HG02852 (cell line): ENCODE data around the gene FLT3.
A peak's percentile ranks its signal among the peaks of the same experiment; 100 is the strongest.
"Not testable (repeated sequence)": the region's sequence is repeated elsewhere in the genome, so short reads cannot be mapped to it uniquely, and the experiment has no call there.

Source experiments
- ATAC-seq: cut with Tn5 transposase; IDR thresholded peaks from one replicate; pipeline ENCODE4 v1.9.1; 2021; ENCODE audit warnings: mild to moderate bottlenecking, moderate library complexity; ENCODE audit not compliant: unreplicated experiment

The FLT3 gene

DNA sequence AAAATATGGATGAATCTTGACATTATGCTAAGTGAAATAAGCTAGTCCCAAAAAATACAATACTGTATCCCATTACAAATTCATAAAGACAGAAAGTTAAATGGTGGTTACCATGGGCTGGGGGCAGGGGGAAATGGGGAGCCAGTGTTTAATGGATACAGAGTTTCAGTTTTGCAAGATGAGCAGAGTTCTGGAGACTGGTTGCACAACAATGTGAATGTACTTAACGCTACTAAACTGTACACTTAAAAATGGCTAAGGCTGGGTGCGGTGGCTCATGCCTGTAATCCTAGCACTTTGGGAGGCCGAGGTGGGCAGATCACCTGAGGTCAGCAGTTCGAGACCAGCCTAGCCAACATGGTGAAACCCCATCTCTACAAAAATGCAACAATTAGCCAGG is 1.5 kb upstream of the FLT3 start:
- ATAC-seq = not testable (repeated sequence)

GRCh38 chr13:28099396-28100149 is 803 bp downstream of the FLT3 start:
- ATAC-seq = no peak

- no peak for ATAC-seq
These were observed 2.9 kb downstream of the FLT3 start for GRCh38 chr13:28097503-28097902.

DNA sequence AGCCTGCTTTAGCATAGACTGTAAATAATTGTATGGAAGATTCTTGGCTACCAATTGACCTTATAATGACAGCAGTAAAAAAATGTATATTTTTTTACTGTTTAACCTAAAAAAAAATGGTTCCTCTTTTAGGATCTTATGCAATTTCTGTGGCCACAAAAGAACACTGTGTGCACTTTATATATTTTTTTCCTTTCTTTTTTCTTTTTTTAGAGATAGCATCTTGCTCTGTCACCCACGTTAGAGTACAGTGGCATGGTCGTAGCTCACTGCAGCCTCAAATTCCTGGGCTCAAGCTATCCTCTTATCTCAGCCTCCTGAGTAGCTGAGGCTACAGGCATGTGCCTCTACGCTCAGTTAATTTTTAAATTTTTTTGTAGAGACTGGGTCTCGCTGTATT is 6.1 kb downstream of the FLT3 start:
- no peak for ATAC-seq

GRCh38 chr13:28093881-28094280 is 6.5 kb downstream of the FLT3 start:
- no peak for ATAC-seq

DNA sequence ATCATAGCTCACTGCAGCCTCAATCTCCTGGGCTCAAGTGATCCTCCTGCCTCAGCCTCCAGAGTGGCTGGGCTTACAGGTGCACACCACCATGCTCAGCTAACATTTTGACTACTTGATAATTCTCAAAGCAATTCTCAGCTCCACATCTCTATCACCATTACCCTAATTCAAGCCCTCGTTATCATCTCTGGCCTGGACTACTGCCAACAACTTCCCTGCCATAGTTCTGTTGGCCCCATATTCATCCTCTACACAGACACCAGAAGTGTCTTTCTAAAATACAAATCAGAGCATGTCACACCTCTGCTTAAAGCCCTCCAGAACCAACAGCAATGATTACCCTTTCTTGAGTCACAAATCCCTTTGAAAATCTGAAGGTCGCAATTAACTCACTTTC is 7.9 kb downstream of the FLT3 start:
- ATAC-seq = no peak

GRCh38 chr13:28089065-28089464 is 11.3 kb downstream of the FLT3 start:
- no peak for ATAC-seq

DNA sequence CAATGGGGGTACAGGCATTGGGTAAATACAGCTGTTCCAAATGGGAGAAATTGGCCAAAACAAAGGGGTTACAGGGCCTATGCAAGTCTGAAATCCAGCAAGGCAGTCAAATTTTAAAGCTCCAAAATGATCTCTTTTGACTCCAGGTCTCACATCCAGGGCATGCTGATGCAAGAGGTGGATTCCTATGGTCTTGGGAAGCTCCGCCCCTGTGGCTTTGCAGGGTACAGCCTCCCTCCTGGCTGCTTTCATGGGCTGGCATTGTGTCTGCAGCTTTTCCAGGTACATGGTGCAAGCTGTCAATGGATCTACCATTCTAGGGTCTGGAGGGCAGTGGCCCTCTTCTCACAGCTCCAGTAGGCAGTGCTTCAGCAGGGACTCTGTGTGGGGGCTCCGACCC is 22.6 kb downstream of the FLT3 start:
- ATAC-seq = not testable (repeated sequence)

GRCh38 chr13:28077231-28077630 is 23.1 kb downstream of the FLT3 start:
- no peak for ATAC-seq

- no peak for ATAC-seq
These were observed 29.0 kb downstream of the FLT3 start for GRCh38 chr13:28071424-28071823.

- ATAC-seq = no peak
These were observed 32.9 kb downstream of the FLT3 start for GRCh38 chr13:28067491-28067890.

DNA sequence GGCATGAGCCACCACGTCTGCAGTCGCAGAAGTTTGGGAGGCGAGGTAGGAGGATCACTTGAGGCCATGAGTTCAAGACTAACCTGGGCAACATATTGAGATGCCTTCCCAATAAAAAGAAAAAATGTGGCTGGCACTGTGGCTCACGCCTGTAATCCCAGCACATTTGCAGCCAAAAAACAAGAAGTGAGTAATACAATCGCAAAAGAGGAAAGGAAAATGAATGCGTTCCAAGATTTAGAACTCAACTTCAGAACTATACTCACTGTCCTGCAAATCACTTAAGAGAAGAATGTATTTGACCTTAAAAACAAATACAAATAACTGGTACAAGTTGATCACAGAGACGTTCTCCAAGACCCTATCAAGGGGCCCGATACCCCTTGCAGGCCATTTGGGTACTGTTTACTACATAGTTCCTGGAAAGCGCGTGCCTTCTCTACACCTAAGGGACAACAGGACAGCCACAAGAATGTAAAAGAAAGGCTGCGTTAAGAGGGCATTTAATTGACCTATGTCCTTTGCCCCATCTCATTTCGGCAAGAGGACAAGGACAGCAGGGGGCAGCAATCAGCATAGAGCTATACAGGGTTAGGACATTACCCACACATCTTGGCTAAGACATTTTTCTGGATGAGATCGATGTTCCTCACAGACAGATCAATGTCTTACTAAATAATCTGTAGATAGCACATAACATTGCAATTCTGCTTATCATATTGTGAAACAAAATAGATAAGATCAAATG is 41.3 kb downstream of the FLT3 start:
- no peak for ATAC-seq

DNA sequence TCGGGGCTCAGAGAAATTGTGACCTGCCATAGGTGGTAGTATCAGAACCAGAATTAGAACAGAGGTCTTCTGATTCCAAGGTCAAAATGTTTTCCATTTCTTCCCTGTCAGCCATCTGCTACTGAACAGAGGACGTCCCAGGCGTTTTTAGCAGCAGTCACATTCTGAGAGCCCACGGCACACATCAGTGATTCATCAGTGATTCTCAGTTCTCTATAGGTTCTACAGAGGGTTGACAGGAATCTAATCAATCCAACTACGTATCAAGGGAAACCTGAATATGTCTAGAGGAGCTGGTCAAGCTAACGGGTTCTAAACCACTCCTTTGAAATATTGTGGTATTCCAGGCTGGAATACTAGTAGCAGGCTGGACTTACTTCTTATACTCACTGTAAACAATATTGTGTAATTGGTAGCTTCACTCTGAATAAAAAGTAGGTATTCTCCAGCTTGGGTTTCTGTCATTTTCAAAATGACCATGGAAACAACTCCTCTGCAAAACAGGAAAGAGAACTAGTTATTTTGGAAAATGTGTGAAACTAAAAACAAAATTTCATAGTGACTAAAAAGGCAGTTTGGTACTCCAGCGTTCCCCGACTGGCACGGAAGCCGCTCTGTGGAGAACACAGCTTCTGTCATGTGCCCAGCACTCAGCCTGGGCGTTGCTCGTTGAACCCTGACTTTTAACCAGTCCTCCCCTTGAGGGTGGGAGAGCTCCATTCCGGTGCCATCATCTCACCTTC is 43.2 kb downstream of the FLT3 start:
- ATAC-seq = peak; percentile 77

- ATAC-seq = no peak
These were observed 44.0 kb downstream of the FLT3 start for GRCh38 chr13:28056426-28056825.

DNA sequence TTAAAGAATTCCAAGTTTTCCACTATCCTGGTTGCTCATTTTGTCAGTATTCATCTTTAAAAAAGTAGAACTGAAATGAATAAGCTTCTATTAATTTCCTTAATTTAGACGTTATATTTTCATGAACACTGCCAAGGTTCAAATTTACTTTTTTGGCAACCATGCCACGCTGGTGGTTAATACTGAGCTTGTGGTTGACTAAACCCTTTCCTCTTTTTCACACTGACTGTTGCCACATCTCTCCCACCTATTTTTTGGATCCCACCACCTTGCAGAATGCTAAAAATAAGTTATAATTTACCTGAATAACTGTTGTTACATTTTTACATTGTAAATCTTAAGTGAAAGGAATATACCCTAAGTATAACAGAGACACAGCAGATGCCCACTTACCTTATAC is 45.0 kb downstream of the FLT3 start:
- no peak for ATAC-seq

GRCh38 chr13:28052945-28053344 is 47.4 kb downstream of the FLT3 start:
- ATAC-seq = no peak

DNA sequence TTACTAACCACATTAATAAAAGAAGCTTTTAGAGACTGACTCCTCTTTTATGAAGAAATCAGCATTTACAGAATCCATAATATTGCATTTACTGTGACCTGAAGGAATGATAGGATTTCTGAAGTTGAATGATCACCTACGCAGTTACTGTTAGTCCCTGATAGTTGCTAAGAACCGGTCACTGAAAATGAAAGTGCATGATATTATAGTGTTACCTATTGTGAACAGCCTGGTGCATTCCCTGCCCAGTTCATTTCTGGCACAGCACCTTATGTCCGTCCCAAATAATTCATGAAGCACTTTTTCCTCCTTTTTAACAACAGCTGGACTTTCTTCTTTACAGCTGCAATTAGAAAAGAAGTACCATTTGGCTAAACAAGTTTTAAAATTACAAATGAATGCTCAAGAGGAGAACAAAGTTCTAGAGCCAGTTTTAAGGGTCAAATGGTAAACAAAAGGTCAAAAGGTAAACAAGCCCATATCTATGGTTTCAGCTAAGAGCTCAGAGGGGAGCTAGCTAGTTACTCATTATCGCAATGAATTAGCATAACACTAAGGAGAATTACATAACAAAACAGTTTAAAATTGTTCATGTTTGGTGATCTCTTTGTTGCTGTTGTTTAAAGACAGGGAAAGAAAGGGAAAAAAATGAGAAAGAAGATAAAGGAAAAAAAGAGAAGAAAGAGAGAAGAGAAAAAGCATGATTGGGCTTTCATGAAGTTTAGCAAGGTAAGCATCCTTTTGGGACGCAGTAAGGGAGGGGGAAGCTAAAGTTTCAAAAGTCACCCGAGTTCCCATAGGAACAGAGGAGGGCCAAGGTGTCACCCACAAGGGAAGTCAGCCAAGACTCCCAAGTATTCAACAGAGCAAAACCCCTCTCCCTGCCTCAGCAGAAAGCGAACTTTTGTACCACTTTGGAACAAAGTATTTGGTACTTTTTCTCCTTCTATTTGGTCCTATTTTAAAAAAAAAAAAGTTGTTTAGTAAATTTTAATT is 50.2 kb downstream of the FLT3 start:
- peak; percentile 40 for ATAC-seq

- peak; percentile 31 for ATAC-seq
These were observed 51.2 kb downstream of the FLT3 start for GRCh38 chr13:28049215-28049614.

- no peak for ATAC-seq
These were observed 51.6 kb downstream of the FLT3 start for GRCh38 chr13:28048768-28049167.

- peak; percentile 91 for ATAC-seq
These were observed 52.5 kb downstream of the FLT3 start for GRCh38 chr13:28047757-28048388.
